DOHH2 (cell line): ENCODE measurements around the gene RBPMS2.

Experiments used
- CTCF ChIP-seq: fragments of 200-600 bp; sonication (generic); IDR thresholded peaks from one replicate; pipeline ENCODE4 v1.5.1; 2014; ENCODE audit warnings: antibody characterized with exemption, mild to moderate bottlenecking, low read depth, low read length; ENCODE audit not compliant: poor library complexity, severe bottlenecking
- EZH2phosphoT487 ChIP-seq: fragments of 200-600 bp; sonication (generic); IDR thresholded peaks from 2 replicates; pipeline ENCODE4 v1.6.1; 2017; ENCODE audit warnings: borderline replicate concordance, mild to moderate bottlenecking, antibody characterized with exemption, low read length, moderate library complexity, mixed read lengths

- TF ChIP-seq CTCF (no peak), EZH2phosphoT487 (no peak)
Measured at GRCh38 chr15:64742385-64742784, 33.0 kb downstream of the RBPMS2 start.
